GM12891 (cell line): ENCODE results near the gene MRPS35.

Experiments used
- POLR2A ChIP-seq: IDR thresholded peaks from 2 replicates; pipeline ENCODE4 v1.6.1; 2011; ENCODE audit warnings: low read depth, low read length, control low read depth
- POLR2AphosphoS5 ChIP-seq: IDR thresholded peaks from 2 replicates; pipeline ENCODE4 v1.6.1; 2011; ENCODE audit warnings: low read depth, low read length, control low read depth

- TF ChIP-seq POLR2A (no peak), POLR2AphosphoS5 (no peak)
Measured at GRCh38 chr12:27733052-27733656, 22.5 kb downstream of the MRPS35 start.
